Measurements from ENCODE around the gene F5.
A peak's percentile ranks its signal among the peaks of the same experiment; 100 is the strongest.

The F5 gene

GRCh38 chr1:169473347-169473746, 112.9 kb downstream of the F5 start:
- no peak for DNase-seq

DNA sequence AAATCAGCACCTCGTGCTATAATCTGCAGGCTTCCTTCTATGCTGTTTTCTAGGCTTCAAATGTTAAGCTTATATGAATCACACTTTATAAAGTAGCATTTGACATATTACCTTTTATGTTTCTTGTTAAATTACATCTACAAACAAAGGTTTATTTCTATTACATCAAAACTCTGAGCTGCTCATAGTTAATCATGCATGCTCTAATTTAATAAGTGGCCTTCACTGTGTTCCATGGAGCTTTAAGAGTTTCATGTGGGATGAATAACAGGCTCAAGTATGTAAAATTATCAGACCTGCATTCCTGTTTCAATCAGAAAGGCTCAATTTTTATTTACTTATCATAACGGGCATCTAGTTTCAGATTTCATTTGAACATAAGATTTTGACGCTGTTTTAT, 113.5 kb downstream of the F5 start:
- DNase-seq = no peak

DNA sequence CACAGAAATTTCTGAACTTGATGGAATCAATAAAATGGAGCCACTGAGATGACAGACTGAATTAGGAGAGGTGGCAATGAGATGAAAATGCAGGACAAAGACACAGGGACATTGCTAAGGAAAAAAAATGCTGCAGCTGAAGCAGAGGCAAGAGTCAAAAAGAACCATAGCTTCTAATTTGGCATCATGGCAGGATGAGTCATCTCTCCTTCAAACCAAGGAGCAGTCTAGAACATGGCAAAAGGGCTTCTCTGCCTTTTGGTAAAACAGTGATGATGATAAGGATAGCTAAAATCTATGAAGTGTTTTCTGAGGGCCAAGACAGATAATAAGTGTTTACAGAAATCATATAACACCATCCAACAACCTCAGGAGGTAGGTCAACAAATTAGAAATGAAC, 117.3 kb downstream of the F5 start:
- DNase-seq = no peak

DNA sequence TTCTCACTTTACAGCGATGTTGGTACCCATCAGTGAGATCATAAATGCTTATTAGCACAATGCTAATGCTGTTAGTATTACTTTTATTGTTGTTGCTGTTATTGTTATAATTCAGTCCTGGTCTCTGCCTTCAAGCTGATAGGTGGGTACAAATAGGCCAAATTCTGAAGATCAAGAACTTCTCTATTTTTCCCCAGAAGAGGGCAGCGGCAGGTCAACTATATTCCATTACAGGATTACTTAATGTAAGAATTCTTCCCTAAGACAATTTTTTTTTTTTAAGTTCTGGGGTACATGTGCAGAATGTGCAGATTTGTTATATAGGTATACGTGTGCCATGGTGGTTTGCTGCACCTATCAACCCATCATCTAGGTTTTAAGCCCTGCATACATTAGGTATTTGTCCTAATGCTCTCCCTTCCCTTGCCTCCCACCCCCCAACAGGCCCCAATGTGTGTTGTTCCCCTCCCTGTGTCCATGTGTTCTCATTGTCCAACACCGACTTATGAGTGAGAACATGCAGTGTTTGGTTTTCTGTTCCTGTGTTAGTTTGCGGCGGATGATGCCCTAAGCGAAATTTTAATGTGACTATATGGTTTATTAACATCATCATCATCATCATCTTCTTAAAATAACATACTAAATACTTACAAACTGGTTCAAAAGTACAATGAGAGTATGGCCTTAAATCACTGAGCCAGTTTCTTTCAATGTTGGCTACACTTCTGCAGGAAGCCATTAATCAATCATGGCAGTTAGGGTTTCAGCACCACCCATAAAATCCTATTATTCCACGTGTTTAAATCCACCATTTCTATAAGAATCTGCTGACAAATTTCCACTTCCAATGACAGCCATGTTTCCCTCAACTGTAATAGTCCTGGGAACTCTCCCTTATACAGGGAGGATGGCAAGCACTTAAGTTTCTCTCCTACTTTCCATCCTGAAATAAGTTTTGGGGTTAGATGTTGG, 119.7 kb downstream of the F5 start:
- DNase-seq = peak; percentile 3 to 7

DNA sequence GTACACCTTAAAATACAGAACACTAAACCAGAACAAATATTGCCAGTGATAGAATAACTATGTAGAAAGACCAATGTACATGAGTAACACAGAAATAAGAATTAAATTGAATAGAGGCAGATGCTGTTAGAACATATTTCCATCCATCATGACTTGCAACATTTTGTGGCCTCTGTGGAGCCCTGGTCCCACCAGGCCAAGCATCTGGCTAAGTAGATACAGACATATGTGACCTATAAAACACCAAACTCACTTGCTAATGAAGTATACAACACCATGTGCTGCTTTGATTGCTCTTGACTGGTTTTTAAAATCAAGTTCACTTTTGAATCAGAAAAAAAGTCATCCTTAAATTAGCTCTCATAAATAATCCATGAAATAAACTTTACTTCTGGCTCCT, 121.0 kb downstream of the F5 start:
- no peak for DNase-seq
